Measurements from ENCODE around the gene ZNF827. TPM values are rescaled to one million over a fixed set of nuclear protein-coding genes. Genes with fewer than 3 reads are reported as not detected.
A peak's percentile ranks its signal among the peaks of the same experiment; 100 is the strongest.

Gene ZNF827
- total RNA-seq, 1 donor from 2014 or later, result 11.2 TPM

- no peak for TF ChIP-seq CTCF (IDR thresholded peaks at IDR 0.05)
- Histone ChIP-seq H3K4me3 (no peak overlapping the region), H3K27me3 (no peaks in the 10 kb centered on the region), H3K36me3 (no peaks in the 10 kb centered on the region), H3K27ac (no peak overlapping the region), H3K4me1 (no peaks in the 10 kb centered on the region), H3K9me3 (peaks cover 1% of the 10 kb centered on the region)
- ATAC-seq (no peak), DNase-seq (no peak)
- intact Hi-C loops (cut with DNase I), result no loop called here
Measured at GRCh38 chr4:145815027-145815612, 123.5 kb downstream of the ZNF827 start.

GRCh38 chr4:145814246-145814645 is 124.4 kb downstream of the ZNF827 start:
- Histone ChIP-seq H3K27ac (no peak overlapping the region), H3K27me3 (no peaks in the 10 kb centered on the region), H3K4me3 (no peak overlapping the region), H3K36me3 (no peaks in the 10 kb centered on the region), H3K9me3 (peaks cover 8% of the 10 kb centered on the region), H3K4me1 (no peaks in the 10 kb centered on the region)
- no peak for TF ChIP-seq CTCF (IDR thresholded peaks at IDR 0.05)
- intact Hi-C loops (cut with DNase I), result no loop called here
- ATAC-seq (no peak), DNase-seq (no peak)

- H3K4me1 ChIP-seq, result peaks cover 3% of the 10 kb centered on the region
- no peaks in the 10 kb centered on the region for H3K36me3 ChIP-seq
- intact Hi-C loops (cut with DNase I), result no loop called here
- H3K27ac ChIP-seq, result no peak overlapping the region
- no peak for ATAC-seq
- no peak overlapping the region for H3K4me3 ChIP-seq
- H3K27me3 ChIP-seq, result no peaks in the 10 kb centered on the region
- TF ChIP-seq CTCF (IDR thresholded peaks at IDR 0.05), result no peak
- H3K9me3 ChIP-seq, result peaks cover 8% of the 10 kb centered on the region
- no peak for DNase-seq
Measured at GRCh38 chr4:145812919-145813318, 125.7 kb downstream of the ZNF827 start.

DNA sequence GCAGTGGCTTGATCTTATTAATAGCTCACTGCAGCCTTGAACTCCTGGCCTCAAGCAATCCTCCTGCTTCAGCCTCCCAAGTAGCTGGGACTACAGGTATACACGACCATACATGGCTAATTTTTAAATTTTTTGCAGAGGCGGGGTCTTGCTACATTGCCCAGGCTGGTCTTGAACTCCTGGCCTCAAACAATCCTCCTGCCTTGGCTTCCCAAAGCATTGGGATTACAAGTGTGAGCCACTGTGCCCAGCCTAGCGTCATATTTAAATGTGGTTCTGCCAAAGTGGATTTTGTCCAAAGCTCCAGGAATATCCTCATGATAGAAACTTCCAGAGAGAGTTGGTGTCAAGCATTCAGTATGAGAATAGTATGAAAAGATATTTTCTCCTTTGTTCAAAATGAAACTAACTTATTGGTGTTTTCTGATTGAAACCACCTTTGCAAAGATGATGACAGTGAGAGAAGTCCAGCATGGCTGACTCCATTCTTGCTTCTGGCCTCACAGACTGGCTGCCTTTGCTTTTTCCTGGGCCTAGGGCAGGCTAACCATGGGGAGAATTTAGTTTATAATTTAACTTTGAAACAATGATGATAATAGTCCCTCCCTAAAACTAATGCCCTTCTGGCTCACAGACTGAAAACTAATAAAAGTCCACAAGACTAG is 129.6 kb downstream of the ZNF827 start:
- TF ChIP-seq CTCF (IDR thresholded peaks at IDR 0.05), result no peak
- intact Hi-C loops (cut with DNase I), result no loop called here
- Histone ChIP-seq H3K9me3 (peaks cover 8% of the 10 kb centered on the region), H3K27ac (no peak overlapping the region), H3K27me3 (no peaks in the 10 kb centered on the region), H3K4me3 (no peak overlapping the region), H3K36me3 (no peaks in the 10 kb centered on the region), H3K4me1 (peaks cover 9% of the 10 kb centered on the region)
- no peak for ATAC-seq
- no peak for DNase-seq

DNA sequence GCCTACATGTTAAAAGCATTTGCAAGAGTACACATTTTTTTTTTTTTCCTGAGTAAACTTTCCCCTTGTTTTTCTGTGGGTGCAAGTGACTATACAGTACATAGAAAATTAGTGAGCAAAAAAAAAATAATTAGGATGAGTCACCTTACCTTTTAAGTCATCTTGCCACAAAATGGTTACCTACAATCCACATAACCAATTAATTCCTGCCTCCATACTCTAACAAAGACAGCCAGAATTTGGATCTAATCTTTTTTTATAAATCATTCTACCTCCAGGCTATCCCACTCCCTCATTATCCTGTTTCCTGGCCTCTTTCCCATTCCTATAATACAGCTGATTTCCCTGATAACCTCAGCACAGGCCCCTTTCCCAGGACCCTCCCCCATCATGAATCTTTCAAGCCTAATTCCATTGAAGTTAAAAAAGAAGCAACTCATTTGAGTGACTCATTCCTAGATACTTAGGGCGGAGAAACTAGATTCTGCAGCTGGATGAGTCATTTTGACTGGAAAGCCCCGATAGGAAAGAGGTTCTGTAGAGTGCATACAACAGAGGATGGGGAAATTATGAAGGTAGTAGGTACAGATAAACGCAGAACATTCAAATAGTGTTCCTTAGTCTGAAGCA is 130.5 kb downstream of the ZNF827 start:
- intact Hi-C loops (cut with DNase I), result no loop called here
- peak; percentile 53 for ATAC-seq
- Histone ChIP-seq H3K36me3 (no peaks in the 10 kb centered on the region), H3K9me3 (peaks cover 8% of the 10 kb centered on the region), H3K4me3 (no peak overlapping the region), H3K4me1 (peaks cover 9% of the 10 kb centered on the region), H3K27ac (no peak overlapping the region), H3K27me3 (no peaks in the 10 kb centered on the region)
- no peak for TF ChIP-seq CTCF (IDR thresholded peaks at IDR 0.05)
- DNase-seq, result no peak
